HPDE6-E6E7 (cell line): ENCODE measurements around the gene KLHDC10.
"Not testable (repeated sequence)": the region's sequence is repeated elsewhere in the genome, so short reads cannot be mapped to it uniquely, and the experiment has no call there.

Experiments used
- DNase-seq: peaks from one replicate; pipeline ENCODE4 v3.0.0; 2011; ENCODE audit warnings: missing footprints; ENCODE audit errors: extremely low spot score

The KLHDC10 gene

DNA sequence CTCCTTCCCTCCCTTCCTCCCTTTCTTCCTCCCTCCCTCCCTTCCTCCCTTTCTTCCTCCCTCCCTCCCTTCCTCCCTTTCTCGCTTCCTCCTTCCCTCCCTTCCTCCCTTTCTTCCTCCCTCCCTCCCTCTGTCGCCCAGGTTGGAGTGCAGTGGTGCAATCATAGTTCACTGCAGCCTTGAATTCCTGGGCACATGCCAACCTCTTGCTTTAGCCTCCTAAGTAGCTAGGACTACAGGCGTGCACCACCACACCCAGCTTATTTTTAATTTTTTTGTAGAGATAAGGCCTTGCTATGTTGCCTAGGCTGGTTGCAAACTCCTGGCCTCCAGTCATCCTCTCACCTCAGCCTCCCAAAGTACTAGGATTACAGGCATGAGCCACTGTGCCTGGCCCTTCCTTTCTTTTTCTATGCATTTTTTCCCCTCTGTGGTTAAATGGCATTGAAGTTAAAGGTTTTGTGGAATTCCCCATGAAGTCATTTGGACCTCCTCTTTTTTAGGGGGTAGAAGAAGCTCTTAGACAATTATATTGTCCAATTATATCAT is 9.6 kb downstream of the KLHDC10 start:
- DNase-seq, result no peak

DNA sequence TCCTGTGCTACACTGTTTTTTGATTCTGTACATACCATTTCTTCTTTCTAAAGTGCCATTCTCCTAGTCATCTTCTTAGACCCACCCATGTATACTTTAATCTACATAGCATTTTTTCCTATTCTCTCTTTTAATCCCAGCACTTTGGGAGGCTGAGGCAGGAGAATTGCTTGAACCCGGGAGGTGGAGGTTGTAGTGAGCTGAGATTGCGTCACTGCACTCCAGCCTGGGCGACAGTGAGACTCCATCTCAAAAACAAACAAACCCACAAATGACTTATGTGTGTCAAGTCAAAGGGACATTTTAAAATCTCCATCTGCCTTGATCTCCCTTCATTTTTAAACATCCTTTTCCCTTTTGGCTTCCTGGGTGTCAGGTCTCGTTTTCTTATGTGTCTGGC is 13.2 kb downstream of the KLHDC10 start:
- not testable (repeated sequence) for DNase-seq

- no peak for DNase-seq
Observed at GRCh38 chr7:130084037-130084875, 13.9 kb downstream of the KLHDC10 start.

DNA sequence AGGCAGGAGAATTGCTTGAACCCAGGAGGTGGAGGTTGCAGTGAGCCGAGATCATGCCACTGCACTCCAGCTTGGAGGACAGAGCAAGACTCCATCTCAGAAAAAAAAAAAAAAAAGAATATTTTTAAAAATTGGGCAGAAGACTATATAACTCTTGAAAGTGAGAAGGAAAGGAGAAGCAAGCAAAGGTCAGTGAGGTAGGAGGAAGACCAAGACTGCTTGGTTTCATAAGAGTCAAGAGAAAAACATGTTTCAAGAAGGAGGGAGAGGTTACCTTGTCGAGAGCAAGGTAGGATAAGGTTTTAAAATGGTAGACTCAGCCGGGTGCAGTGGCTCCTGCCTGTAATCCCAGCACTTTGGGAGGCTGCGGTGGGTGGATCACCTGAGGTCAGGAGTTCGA is 14.9 kb downstream of the KLHDC10 start:
- DNase-seq, result not testable (repeated sequence)

GRCh38 chr7:130086938-130087337 is 16.6 kb downstream of the KLHDC10 start:
- no peak for DNase-seq

DNA sequence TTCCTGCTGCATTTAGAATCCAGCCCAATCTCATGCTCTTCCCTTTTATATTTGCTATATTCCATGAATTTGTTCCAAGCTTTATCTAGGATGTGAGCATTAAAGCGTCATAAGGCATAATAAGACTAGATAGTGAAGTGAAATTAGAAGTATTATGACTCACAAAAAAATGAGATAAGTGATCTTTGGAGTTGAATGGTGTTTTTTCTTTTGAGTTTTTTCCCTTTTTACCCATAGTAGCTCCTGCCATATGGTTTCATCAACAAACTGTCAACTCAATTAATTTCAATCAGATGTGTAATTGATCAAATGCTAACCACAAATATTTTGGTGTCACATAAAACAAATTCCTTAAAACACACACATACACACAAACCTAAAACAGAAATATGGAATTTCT is 17.0 kb downstream of the KLHDC10 start:
- DNase-seq, result no peak

DNA sequence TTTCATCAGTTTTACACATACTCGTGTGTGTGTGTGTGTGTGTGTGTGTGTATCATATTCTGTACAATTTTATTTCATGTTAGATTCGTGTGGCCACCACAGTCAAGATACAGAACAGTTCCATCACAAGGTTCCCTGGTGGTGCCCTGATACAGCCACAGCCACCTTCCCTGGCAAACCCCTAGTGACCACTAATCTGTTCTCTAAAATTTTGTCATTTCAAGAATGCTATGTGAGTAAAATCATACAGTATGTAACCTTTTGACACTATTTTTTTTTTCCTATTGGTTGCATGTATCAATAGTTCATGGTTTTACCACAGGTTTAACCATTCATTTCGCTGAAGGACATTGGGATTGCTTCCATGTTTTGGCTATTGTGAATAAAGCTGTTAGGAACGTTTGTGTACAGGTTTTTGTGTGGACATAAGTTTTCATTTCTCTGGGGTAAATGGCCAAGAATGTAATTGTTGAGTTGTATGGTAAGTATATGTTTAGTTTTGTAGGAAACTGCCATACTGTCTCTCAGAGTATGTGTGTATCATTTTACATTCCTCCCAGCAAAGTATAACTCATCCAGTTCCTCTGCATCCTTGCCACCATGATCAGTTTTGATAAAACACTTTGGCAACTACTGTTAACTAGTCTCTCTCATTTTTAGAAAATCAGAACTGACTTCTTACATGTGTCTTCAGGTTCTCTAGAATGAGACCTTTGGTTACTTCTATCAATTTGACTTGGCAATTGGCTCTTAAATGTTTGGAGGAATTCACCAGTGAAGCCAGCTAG is 20.6 kb downstream of the KLHDC10 start:
- no peak for DNase-seq

DNA sequence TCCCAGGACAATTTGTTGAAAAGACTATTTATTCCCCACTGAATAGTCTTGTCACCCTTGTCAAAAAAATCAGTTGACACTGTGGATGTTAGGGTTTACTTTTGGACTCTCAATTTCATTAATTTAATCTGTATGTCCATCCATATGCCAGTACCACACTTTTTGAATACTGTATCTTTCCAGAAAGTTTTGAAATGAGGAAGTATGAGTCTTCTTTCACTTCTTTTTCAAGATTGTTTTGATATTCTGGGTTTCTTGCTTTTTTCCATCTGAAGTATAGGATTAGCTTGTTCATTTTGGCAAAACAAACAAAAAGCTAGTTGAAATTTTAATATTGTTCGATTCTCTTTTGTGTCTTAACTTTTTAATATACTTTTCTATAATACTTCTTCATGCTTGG is 21.7 kb downstream of the KLHDC10 start:
- DNase-seq, result no peak

DNA sequence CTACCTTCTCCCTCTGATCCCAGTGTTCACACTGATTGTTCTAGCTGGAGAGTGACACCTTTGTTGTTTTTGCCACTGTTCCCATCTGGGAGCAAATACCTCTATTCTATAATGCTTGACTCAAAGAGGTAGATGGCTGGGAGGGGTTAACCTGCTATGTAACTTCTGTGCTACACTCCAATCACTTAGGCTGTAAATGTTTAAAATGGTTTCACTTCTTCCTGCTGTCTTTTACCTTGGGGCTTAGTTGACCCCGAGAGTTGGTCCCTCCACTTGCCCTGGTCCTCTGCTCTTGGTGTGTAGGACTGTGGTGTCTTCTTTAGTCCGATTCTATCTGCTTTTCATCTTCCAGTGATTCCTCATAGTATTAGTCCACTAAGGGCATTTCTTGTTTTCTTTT is 22.3 kb downstream of the KLHDC10 start:
- no peak for DNase-seq

- DNase-seq, result no peak
Observed at GRCh38 chr7:130095812-130096211, 25.5 kb downstream of the KLHDC10 start.

DNA sequence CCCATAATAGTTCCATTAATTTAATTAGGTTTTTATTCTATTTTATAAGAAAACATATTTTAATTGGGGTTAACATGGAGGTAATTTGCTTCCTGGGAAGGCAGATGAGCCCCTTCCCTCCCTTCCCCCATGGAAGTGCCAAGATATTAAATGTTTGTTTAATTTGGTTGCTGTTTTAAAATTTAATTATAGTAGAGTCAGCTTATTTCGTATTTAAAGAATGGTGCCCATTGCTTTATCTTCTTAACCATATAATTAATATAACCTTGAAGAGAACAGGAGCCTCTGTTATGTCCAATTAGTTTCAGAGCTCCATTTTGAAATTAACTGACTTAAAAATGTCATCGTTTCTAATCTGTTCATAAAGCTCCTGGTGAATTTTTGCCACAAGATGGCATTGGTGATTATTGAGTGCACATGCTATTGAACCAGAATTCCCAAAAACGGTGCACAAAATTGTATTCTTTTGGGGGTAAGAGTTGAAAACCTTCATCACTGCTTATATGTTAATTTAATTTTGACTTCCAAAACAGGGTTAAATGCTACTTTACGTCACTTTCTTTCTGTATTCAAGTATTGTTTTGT is 26.0 kb downstream of the KLHDC10 start:
- no peak for DNase-seq

DNA sequence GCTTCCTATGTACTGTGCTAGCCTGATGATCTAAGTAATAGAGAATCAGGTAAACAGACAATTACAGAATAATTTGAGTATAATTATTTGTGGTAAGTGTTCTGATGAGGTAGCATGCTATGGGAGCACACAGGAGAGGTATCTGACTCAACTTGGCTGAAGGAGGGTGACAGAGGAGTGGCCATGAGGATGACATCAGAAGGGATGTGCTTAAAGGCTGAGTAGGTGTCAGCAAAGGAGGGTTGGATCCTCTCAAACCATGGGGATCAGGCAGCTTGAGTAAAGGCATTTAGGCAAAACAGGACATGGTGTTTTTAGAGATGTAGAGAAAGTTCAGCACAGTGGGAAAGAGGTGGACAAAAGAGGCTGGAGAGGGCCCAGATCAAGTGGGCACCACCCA is 29.0 kb downstream of the KLHDC10 start:
- DNase-seq, result no peak

DNA sequence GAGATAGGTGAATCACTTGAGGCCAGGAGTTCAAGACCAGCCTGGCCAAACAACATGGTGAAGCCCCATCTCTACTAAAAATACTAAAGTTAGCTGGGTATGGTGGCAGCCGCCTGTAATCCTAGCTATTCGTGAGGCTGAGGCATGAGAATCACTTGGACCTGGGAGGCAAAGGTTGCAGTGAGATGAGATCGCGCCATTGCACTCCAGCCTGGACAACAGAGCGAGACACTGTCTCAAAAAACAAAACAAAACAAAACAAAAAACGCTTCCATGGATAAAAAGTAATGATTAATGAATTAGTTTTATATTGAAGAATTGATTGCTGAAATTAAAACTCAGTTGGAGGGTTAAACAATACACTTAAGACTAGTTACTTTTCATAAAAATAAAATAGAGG is 32.3 kb downstream of the KLHDC10 start:
- no peak for DNase-seq

DNA sequence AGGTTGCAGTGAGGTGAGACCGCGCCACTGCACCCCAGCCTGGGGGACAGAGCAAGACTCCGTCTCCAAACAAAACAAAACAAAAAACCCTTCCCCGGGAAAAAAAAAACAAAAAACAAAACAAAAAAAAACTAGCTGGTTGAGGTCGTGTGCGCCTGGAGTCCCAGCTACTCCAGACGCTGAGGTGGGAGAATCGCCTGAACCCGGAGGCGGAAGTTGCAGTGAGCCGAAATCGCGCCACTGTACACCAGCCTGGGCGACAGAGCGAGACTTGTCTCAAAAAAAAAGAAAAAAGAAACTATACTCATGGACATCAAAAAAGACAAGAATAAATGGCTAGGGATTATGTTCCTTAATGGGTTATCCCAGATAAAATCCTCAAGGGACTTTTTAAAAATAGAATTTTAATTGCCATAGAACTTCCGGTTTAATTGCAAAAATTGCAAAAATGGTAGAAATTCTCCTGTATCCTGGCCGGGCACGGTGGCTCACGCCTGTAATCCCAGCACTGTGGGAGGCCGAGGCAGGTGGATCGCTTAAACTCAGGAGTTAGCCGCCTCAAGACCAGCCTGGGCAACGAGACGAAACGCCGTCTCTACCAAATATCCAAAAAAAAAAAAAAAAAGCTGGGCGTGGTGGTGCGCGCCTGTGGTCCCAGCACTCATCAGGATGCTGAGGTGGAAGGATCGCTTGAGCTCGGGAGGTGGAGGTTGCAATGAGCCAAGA is 37.8 kb downstream of the KLHDC10 start:
- no peak for DNase-seq

DNA sequence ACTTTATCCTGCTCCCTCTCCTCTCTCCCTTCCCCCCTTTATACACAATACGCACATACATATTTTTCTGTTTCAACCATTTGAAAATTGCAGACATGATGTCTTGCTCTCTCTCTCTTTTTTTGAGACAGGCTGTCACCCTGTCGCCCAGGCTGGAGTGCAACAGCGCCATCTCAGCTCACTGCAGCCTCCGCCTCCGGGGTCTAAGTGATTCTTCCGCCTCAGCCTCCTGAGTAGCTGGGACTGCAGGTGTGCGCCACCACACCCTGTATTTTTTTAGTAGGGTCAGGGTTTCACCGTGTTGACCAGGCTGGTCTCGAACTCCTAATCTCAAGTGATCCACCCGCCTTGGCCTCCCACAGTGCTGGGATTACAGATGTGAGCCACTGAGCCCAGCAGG is 38.5 kb downstream of the KLHDC10 start:
- DNase-seq, result no peak

GRCh38 chr7:130112093-130112492 is 41.8 kb downstream of the KLHDC10 start:
- no peak for DNase-seq

GRCh38 chr7:130112662-130113425 is 42.5 kb downstream of the KLHDC10 start:
- no peak for DNase-seq

- not testable (repeated sequence) for DNase-seq
Observed at GRCh38 chr7:130113426-130113805, 43.1 kb downstream of the KLHDC10 start.

- DNase-seq, result no peak
Observed at GRCh38 chr7:130113887-130114286, 43.6 kb downstream of the KLHDC10 start.

DNA sequence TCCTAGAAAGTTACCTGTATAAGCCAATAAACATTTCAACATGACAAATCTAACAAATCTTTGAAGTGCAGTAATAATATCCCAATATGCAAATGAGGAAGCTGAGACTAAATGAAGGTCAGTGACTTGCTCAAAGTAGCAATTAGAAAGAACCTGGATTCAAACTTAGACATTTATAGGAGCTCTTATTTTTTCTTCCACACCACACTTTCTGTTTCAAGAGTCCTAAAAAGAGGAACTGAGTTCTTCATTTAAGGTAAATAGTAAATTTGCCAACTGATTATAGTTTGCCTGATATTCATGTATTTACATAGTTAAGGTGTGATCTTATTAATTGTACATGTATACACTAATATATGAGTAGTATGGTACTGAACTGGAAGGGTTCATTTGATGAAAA is 44.0 kb downstream of the KLHDC10 start:
- no peak for DNase-seq

GRCh38 chr7:130114776-130115175 is 44.4 kb downstream of the KLHDC10 start:
- peak; percentile 49 for DNase-seq
